Ecto neural progenitor cell (in vitro differentiated cells): ENCODE data around the gene PTCH1.

Experiments used
- DNase-seq: peaks from one replicate; pipeline ENCODE4 v3.0.0-alpha.2; 2018; ENCODE audit warnings: low spot score

PTCH1 gene

DNA sequence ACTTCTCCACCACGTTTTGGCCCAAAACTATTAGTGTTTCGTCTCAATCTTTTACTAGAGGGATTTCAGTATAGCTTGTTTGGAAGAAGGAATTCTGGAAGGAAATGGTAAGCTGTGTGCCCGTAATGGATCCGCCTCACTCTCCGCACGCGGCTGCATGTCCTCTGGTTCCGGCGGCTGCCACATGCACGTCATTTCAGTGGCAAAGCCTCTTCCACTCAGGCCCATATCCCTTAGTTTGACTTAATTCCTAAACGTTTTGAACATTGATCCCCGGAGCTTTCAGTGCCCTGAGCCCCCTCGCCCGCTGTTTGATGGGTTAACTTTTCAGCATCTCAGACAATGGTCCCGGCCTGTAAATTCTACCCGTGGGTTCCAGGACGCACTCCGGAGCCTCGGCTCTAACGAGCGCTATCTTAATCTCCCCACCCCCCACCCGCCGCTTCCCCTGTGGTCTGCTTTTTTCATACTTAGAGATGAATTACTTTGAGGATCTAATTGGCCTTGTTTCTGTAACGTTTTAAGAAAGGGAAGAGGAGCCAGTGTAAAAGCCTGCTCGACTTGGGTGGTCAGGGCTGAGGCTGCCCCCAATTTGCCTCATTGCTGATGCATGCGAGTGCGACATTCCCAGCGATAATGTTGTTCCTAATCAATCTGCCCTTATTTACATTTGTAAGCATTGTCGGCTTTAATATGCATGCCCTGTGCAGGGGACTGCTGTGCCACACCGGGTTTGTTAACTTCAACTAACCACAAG lies 4.6 kb downstream of the PTCH1 start:
- peak; percentile 63 for DNase-seq

DNA sequence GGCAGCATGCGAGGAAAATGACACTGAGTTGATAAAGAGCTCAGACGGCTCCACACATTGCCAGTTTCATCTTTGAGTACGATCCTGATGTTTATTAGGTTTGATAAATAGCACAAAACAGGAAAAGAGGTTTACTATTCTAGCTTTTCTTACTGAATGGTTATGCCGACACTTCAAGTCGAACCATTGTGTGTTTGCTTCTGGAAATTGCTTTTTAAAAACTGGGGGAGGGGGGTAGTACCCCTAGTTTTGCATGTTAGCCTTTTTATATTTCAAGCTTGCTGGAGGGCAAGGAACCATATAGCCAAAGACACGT lies 5.2 kb downstream of the PTCH1 start:
- DNase-seq, result no peak

DNA sequence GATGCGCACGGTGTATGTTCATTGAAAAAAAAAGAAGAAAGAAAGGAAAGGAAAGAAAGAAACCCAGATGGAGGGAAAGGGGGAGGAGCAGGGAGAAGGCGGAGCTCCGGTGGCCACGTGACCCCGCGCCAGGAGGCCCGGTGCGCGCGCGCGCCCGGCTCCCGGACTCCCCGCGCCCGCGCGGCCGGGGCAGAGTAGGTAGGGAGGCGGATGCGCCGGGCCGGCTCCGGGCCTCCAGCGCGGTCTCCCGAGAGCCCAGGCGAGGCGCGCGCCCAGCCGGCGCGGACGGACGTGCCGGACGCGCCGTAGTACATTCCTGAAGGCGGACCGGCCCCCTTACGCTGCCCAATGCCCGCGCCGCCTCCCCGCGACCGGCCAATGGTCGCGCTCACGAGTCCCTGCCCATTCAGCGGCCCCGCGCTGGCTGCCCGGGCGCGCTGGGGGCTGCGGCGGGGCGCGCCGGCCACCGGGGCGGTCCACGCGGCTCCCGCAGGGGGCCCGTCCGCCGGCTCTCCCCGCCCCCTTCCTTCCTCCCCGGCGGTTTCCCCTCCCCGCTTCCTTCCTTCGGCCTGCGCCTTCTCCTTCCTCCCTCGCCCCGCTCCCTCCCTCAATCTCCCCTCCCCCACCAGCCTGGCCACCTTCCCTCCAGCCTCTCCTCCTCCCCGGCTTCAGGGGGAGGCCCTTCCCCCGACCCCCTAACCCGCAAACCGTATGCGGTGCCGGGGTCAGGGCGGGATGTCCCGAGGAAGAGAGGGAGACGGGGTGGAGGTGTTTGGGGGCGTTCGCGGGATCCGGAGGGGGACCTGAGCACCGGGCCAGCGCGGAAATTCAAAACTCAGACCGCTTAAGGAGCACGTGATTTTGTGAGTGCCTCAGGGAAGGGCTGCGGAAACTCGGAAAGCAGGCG lies 5.8 kb downstream of the PTCH1 start:
- peak; percentile 95 for DNase-seq

DNA sequence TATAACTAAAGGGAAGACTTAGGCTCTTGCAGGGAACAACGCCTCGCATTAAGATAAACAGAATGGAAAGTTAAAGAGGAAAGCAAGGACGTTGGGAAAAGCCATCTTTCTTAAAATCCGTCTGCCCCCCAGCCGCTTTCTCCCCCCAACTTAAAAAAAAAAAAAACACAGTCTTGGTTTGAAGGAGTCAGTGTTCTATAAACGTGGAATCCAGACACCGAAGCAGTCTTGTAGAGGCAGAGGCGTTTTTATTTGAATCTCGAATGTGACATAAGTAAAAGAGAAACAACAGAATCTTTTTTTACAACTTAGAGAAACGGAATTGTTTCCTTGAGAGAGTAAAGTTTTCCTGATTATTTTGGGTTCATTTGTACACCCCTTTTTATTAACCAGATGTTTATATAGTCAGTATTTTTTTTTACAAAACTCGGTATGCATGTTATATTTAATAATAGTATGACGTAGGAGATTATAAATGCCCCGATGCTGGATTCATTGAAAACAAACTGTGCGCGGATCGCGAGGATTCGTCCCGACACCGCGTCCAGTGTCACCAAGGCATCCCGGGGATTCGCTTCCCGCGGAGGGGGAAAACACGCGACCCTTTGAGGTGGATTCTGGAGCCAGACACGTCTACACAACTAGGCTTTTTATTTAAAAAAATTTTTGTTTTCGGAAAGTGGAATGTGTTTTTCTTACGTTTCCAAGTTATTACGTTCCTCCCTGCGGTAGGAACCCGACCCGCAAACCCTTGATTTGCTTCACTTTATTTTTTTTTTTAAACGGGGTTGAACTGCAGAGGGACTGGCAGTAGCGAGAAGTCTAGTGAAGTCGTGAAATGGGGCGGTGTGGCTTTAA lies 6.7 kb downstream of the PTCH1 start:
- DNase-seq, result peak; percentile 60

DNA sequence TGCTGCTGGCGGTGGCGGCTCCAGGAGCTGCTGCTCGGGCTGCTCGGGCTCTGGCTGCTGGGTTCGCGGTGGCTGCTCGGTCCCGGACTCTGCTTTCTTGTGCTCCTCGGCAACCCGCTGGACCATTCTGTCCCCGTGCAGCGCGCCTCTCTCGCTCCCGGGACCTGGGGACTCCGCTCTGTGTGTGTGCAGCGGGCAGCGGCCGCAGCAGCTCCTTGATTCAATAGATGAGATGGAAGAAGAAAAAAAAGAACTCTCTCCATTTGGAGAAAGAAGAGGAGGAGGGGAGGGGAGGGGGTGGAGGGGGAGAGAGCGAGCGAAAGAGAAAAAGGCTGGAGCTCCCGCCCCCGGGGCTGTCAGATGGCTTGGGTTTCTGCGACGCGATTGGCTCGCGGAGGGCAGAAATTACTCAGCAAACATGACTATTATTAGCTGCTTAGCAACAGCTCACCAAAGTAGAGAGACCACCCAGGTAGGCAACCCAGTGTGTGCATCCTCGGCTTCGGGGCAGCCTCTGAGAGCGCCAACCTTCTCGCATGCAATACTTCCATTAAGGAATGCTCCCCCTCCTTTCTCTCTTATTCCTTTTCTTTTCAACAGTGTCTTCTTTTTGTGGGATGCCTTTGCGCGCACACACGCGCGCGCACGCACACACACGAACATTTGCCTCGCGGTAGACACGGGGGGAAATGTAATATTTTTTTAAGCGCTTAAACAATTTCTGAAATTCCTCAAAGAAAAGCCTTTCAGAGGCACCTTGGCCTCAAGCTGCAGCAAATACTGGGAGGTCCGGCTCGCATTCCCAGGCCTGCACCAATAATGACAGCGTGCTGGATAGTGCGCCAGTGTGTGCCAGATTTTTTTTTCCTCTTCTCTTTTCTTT lies 7.6 kb downstream of the PTCH1 start:
- DNase-seq, result peak; percentile 96

DNA sequence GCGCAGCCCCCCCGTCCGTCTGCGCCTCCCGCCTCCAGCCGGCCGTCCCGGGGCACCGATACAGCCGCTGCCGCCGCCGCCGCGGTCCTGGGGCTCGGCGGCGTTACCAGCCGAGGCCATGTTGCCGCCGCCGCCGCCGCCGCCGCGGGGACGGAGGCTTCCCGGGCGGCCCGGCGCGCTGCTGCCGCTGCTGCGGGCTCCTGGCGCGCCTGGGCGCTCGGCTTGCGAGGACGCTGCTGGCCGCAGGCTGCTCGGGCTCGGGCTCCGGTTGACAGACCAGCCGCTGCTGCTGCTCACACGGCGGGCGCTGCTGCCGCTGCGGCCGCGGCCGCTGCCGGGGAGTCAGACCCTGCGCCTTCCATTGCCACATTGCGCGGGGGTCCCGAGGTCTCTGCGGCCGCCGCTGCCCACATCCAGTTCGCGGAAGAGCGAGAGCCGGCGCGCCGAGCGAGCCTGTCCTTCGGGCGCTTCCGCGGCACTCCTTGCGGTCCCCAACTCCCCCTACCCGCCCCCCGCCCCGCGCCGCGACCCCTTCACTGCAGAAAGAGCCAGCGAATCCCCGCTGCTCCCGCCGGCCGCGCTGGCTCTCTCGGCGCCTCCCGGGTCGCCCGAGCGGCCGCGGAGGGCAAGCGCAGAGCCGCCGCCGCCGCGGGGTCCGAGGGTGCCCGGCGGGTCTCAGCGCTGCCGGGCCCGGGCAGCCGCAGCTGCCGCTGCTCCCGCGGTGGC lies 8.4 kb downstream of the PTCH1 start:
- DNase-seq, result peak; percentile 62

DNA sequence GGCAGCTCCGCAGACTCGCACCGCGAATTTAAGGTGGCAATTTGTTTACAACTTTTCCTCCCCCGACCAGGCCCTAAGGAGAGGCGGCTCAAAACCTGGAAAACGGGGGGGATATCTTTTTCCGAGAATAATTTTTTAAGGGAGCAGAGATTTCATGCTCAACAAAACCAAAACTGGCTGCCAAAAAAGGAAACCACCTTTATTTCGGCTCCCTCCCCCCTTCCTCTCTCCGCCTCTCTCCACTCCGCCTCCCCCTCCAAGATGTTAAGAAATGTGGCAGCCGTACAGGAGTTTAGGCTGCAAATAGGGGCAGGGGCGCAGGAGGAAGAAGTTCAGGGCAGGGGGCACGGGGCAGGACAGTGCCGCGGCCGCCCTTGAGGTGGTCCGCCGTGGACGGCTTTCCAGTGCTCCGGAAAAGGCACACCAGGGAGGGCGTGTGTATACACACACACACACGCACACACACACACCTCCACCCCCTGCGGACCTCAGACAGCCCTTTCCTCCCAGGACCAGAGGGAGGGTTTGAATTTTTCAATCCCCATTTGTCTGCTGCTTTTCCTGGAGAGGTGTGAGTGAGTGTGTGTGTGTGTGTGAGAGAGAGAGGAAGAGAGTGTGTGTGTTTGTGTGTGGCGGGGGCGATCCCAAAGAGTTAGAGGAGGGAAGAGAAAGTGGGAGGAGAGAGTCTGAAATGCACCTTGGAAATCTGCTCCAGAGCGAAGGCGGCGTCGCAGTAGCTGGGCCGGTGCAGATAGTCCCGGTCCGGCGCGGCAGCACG lies 9.1 kb downstream of the PTCH1 start:
- DNase-seq, result peak; percentile 68

DNA sequence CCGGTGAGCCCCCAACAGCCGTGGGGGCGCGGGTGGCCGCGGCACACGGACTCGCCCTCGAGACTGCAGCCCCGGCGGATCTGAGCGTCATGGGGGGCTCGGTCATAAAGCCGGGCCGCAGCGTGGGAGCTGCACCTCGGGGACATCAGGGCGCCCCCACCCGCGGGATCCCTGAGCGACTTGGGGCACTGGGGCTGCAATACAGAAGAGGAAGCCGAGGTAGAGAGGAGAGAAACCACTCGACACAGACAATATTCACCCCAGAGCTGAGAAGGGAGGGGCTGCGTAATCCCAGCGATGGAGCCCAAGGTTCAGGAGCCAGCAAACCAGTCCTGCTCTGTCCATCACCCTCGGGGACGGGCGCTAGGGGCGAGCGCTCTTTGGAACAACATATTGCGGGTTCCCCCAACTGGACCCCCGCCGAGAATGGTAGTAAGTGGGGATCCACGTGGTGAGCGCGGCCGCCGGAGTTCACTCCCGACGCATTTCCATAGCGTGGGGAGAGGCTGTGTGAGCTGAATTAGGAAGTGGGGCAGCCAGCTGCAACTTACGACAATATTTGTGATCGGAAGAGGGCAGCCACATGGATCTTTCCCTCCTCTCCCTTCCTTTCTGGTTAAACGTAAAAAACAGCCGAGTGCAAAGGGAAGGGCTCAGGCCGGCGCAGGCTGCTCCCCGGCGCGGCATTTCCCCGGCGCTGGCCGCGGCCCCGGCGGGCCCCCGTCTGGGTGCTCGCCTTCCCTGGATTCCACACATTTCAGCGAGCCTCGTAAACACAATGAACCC lies 9.9 kb downstream of the PTCH1 start:
- DNase-seq, result peak; percentile 73

DNA sequence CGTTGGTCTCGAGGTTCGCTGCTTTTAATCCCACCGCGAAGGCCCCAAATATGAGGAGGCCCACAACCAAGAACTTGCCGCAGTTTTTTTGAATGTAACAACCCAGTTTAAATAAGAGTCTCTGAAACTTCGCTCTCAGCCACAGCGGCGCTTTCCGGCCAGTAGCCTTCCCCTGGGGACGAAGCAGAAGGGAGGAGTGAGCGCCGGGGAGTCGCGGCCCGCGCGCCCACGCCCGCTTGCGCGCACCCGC lies 10.4 kb downstream of the PTCH1 start:
- no peak for DNase-seq

DNA sequence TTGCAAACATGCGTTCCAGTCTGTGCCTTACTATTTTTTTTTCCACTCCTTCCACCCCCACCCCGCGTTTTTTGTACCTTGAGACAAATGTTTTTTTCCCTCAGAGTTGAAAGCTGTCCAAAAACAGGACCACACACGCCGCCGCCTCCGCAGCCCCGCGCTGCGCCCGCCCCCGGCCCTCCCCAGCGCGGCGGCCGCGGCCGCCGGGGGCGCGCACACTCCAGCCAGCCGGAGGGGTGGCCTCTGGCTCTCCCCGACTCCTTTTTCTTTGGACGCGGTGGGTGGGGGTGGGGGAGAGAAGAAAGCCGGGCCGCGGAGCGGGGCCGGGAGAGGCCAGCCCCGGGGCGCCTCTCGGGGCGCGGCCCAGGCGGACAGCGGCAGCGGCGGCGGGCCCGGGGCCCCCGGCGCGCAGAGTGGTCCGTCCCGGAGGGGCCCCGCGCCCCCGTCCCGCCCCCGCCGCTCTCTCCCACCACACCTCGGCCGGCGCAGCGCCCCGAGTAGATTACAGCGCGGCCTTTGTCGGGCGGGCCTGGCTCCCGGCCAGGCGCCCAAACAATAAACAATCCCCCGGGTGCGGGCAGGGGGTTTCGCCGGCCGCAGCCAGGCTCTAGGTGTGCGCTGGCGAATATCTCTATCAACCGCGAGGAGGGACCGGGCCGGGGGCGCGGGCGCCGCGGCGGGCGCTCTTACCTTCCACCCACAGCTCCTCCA lies 10.9 kb downstream of the PTCH1 start:
- peak; percentile 90 for DNase-seq

DNA sequence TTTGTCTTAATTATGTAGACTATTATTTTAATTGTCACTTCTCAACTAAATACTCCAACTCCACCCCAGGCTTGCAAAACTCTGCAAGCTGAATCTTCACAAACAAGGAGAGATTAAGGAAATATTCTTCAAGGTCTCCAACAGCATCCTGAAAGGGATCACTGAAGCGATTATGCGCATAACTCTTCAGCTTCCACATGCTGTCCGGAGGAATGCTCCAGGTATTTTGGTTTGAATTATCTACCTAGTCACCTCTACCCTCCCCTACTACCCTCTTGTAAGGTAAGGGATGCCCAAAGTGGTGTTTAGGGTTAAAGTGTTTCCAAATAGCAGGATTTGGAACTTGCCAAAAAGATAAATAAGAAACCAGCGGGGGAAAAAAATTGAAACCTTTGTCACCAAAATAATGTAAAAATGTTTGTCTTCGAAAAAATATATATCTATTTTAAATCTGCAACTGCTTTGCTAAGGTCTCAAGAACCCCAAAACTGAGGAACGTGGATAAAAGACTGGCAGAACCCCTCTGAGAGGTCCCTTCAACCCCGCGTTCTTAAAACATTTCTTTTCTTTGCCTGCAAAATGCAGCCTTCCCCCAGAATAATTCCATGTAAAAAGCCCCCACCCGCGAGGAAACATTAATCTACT lies 11.6 kb downstream of the PTCH1 start:
- DNase-seq, result no peak

DNA sequence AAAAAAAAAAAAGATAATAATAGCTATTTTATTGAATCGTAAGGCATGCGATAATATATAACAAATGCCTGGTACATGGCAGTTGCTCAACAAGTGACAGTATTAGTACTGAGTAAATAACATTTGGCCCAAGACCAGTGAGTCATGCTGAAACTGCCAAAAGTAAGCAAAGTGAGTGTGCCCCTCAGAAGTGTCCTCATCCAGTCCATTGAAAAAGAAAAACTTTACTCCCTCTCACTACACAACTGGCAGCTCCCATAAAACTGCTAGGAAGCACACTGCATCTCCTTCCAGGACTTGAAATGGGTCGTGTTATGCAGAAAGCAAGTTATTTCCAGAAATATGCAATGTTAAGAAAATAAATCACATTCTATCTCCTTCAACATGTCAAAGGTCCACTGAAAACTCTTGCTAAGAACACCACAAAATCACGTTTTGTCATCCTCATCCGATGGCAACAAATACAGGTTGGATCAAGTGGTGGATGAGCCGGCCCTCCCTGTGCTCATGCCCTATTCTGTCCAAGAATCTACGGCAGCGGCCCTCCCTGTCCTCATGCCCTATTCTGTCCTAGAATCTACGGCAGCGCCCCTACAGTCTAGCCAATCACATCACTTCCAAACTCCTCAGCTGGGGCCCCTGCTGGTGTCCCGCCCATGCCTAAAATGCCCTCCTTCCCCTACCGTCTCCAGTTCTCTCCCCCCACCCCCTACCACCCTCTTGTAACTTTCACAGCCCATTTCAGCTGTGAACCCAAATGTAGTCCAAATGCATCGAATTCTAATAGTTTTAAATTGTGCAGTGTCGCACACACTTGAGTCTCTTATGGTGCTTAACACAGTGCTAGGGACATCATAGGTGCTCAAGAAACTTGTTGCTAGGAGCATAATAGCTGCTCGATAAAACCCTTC lies 12.5 kb downstream of the PTCH1 start:
- peak; percentile 61 for DNase-seq

DNA sequence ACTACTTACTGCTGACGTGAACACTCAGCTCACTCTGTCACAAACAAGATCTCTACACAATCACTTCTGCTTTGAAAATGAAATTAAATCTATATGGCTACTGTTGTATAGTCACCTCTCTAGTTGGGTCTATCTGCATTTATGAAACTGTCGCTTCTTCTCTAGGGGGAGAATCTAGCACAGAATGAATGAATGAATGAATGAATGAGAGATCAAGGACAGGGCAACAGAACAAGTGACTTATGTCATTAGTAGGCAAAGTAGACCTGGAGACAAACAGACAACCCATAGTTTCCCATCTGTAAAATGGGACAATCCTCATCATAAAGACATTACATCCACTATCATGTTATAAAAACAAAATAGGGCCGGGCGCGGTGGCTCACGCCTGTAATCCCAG lies 13.4 kb downstream of the PTCH1 start:
- DNase-seq, result no peak

DNA sequence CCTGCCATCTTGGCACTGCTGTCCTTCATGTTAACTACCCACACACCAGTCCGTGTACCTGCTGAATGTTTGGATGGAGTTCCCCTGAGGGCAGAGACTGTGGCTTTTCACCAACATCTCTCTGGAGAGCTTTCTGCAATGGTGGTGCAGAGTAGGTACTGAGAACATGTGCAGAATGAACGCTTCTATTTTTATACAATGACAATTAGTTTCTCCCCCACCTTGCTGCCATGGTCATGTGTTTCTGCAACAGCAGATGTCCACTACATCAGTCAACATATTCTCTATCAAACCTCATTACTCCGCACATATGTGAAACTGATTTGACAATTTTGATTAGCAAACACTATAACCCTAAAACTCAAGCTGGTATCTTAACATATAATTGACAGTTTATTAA lies 14.5 kb downstream of the PTCH1 start:
- DNase-seq, result no peak

DNA sequence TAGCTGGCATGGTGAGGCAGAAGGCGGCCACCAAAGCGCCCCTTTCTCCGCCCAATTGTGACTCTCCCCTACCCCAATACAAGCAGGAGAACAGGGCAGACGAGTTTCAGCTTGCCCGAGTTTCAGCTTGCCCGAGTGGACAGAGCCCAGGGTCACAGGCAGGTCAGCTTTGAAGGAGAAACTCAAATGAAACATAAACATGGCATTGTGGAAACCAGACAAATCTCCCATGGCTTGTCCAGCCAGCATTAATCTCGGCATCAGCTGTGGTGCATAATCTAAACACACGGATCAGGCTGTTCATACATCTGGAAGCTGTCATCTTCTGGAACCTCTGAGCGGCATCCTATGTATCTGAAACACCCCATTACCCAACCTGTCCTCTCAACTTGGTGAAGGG lies 16.9 kb downstream of the PTCH1 start:
- no peak for DNase-seq

DNA sequence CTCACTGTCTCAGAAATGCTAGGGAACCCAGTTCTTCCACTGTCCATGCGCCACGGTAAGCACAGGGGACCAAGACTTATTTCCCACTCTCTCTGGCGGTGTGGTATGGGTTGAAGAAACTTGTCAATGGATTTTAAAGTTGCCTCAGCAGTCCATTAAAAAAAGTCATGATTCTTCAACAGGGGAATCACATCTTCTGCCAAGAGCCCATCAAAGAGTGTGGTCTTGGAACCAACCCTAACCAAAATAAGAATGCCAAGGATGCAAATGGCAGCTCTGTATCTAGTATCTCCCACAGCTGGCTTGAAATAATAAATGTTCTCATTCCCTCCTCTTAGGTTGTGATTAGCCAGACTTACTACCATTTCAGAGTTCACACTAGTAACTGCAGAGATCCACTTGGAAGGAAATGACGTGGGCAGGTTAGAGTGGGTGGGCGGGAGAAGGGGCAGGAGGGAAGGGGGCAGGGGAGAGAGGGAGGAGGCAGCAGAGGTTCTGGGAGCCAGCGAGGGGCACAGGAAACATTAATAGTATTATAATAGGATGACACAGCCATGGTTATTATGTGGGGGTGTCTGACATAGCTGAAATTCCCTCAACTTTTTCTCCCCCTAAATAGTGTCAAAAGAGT lies 17.6 kb downstream of the PTCH1 start:
- no peak for DNase-seq

DNA sequence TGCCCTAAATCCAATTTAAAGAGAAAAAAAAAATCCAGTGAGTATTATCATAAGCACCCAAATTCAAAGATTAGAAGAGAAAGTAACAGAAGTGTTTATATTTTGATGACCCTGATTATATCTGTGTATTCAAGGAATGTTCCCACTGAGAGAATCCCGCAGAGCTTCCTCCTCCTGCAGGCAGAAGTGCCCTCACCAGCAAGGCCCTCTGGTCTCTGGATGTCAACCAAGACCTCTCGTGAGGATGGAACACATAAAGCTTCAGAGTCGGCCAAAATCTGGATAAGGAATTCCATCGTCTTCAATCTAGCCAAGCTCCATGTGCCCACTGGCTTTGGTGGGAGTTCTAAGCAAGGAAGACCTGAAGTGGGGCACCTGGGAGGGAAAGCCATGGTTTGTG lies 18.1 kb downstream of the PTCH1 start:
- no peak for DNase-seq
